Endothelial cell of umbilical vein (primary cell): ENCODE results near the gene HAT1. TPM values are rescaled to one million over a fixed set of nuclear protein-coding genes. Genes with fewer than 3 reads are reported as not detected.

Source experiments
- BruUV-seq: library from RNA; stranded (reverse); fragments of 400-500 nt; replicated peaks from 2 replicates; lab custom pipeline; 2021; lab: Mats Ljungman, UMichigan
- CTCF ChIA-PET: fragments of 300-600, 350-600 bp; sonication (Branson Sonifier 250); formaldehyde crosslinking; loops from one replicate; lab custom pipeline; 2021; ENCODE audit warnings: antibody characterized with exemption, inconsistent platforms; lab: Charles Lee
- POLR2A ChIA-PET: fragments of 300-600, 350-600 bp; sonication (Branson Sonifier 250); formaldehyde crosslinking; loops from one replicate; lab custom pipeline; 2021; ENCODE audit warnings: antibody characterized with exemption, inconsistent platforms; lab: Charles Lee
- DNase-seq: peaks from one replicate; pipeline ENCODE4 v3.0.0-alpha.2; 2011; ENCODE audit warnings: low read depth, low spot score
- FAIRE-seq: peaks from 2 replicates; lab custom pipeline; 2011; peaks lifted over from hg19 to GRCh38; lab: Jason Lieb, UNC
- H2AFZ ChIP-seq: 2 replicates; pipeline ENCODE4 v1.6.0; 2012; ENCODE audit warnings: low read depth, low read length, control low read depth, inconsistent platforms
- H3K27ac ChIP-seq: 2 replicates; pipeline ENCODE4 v1.5.1; 2011; ENCODE audit warnings: low read depth, mild to moderate bottlenecking, control low read depth, low read length, moderate library complexity; ENCODE audit not compliant: insufficient read depth
- H3K27me3 ChIP-seq, 2 experiments: 2 replicates each; pipeline versions ENCODE4 v1.6.0 to v1.6.1; 2011; ENCODE audit warnings: low read length in 2 of 2, mixed read lengths in 1 of 2; ENCODE audit not compliant: control insufficient read depth in 2 of 2, insufficient read depth in 2 of 2
- H3K36me3 ChIP-seq, 2 experiments: 2 replicates in 1 of 2; 3 replicates in 1 of 2; pipeline ENCODE4 v1.5.1; 2011; ENCODE audit warnings: low read length in 2 of 2, mild to moderate bottlenecking in 1 of 2, moderate library complexity in 1 of 2; ENCODE audit not compliant: control insufficient read depth in 2 of 2, insufficient read depth in 2 of 2; ENCODE audit errors: extremely low read depth in 1 of 2
- H3K4me1 ChIP-seq: 3 replicates; pipeline ENCODE4 v1.5.1; 2011; ENCODE audit warnings: mild to moderate bottlenecking, low read length; ENCODE audit not compliant: control insufficient read depth, insufficient read depth; ENCODE audit errors: extremely low read depth
- H3K4me2 ChIP-seq: 2 replicates; pipeline ENCODE4 v1.6.1; 2011; ENCODE audit warnings: low read length, control low read depth, mixed read lengths; ENCODE audit not compliant: insufficient read depth
- H3K4me3 ChIP-seq, 3 experiments: fragments of 200-600 bp in 1 of 3; sonication (generic), shearing (Covaris generic) in 1 of 3; replicated peaks in 1 of 3; 2 replicates each; pipeline ENCODE4 v1.5.1; 2011 to 2016; ENCODE audit warnings: control low read depth in 3 of 3, low read length in 3 of 3, mild to moderate bottlenecking in 2 of 3, inconsistent platforms in 1 of 3, low read depth in 1 of 3, moderate library complexity in 1 of 3; ENCODE audit not compliant: insufficient read depth in 1 of 3
- H3K79me2 ChIP-seq: 2 replicates; pipeline ENCODE4 v1.6.0; 2012; ENCODE audit warnings: low read length, inconsistent platforms; ENCODE audit not compliant: control insufficient read depth, insufficient read depth
- H3K9ac ChIP-seq: replicated peaks from 2 replicates; pipeline ENCODE3; 2011; ENCODE audit warnings: low read length, control low read depth; ENCODE audit not compliant: insufficient read depth; ENCODE audit errors: extremely low read depth
- H3K9me1 ChIP-seq: replicated peaks from 3 replicates; pipeline ENCODE4 v1.6.0; 2011; ENCODE audit warnings: mild to moderate bottlenecking, low read length; ENCODE audit not compliant: control insufficient read depth, insufficient read depth; ENCODE audit errors: extremely low read depth
- H3K9me3 ChIP-seq: replicated peaks from 2 replicates; pipeline ENCODE4 v1.5.1; 2012; ENCODE audit warnings: low read length, inconsistent platforms; ENCODE audit not compliant: control insufficient read depth, insufficient read depth
- H4K20me1 ChIP-seq: replicated peaks from 2 replicates; pipeline ENCODE3; 2011; ENCODE audit warnings: mild to moderate bottlenecking, low read length; ENCODE audit not compliant: control insufficient read depth, insufficient read depth; ENCODE audit errors: extremely low read depth
- EZH2 ChIP-seq: IDR thresholded peaks from 2 replicates; pipeline ENCODE4 v1.6.1; 2012; ENCODE audit warnings: borderline replicate concordance, low read depth, mild to moderate bottlenecking, moderate library complexity, low read length, inconsistent platforms; ENCODE audit not compliant: severe bottlenecking
- FOS ChIP-seq: IDR thresholded peaks from 2 replicates; pipeline ENCODE4 v1.6.1; 2011; ENCODE audit warnings: mild to moderate bottlenecking, low read length, moderate library complexity, borderline replicate concordance; ENCODE audit not compliant: insufficient read depth
- GATA2 ChIP-seq: IDR thresholded peaks from 2 replicates; pipeline ENCODE4 v1.7.0; 2011; ENCODE audit warnings: low read depth, mild to moderate bottlenecking, moderate library complexity, mixed read lengths, low read length; ENCODE audit not compliant: insufficient read length, insufficient read depth
- JUN ChIP-seq: IDR thresholded peaks from 2 replicates; pipeline ENCODE4 v1.6.1; 2011; ENCODE audit warnings: borderline replicate concordance, low read depth; ENCODE audit not compliant: insufficient read length, insufficient read depth
- MYC ChIP-seq: IDR thresholded peaks from one replicate; pipeline ENCODE4 v1.6.1; 2011; ENCODE audit warnings: mild to moderate bottlenecking, low read depth, low read length
- POLR2A ChIP-seq: IDR thresholded peaks from 2 replicates; pipeline ENCODE4 v1.6.1; 2012; ENCODE audit warnings: low read depth, mild to moderate bottlenecking, control low read depth, low read length
- POLR2AphosphoS5 ChIP-seq: IDR thresholded peaks from 2 replicates; pipeline ENCODE4 v1.6.1; 2012; ENCODE audit warnings: low read depth, mild to moderate bottlenecking, control low read depth, low read length, moderate library complexity; ENCODE audit not compliant: insufficient read depth
- dilution Hi-C: fragments of 300-500 bp; cut with MboI; formaldehyde crosslinking; loops from one replicate; pipeline ENCODE4 v1.15.0; 2019; ENCODE audit warnings: low sequenced_read_pairs; ENCODE audit not compliant: extremely low pct_ligation_motif_present
- intact Hi-C: fragments of 100-400 bp; cut with micrococcal nuclease; formaldehyde crosslinking; loops from one replicate; pipeline ENCODE4 v1.10.0; 2022
- polyA plus RNA-seq, 4 experiments: library from polyadenylated mRNA; depleted of rRNA in 3 of 4; stranded (reverse) in 3 of 4; unstranded in 1 of 4; fragments of >200 nt; gene quantifications; 2 replicates each; pipeline versions ENCODE4 v1.2.1 to v1.2.3, GENCODE V29; 2011 to 2012; ENCODE audit warnings: missing spikeins in 1 of 4
- total RNA-seq: library from RNA; stranded (reverse); gene quantifications from 2 replicates; pipeline ENCODE4 v1.2.3, GENCODE V29; 2021
- TF ChIP-seq, protein P1 (sequence below): IDR thresholded peaks from 2 replicates; pipeline ENCODE4 v1.6.1; 2011; ENCODE audit not compliant: insufficient read depth, insufficient read length
- TF ChIP-seq, protein P2 (sequence below), 2 donors: IDR thresholded peaks; 1 replicate in 1 of 2; 2 replicates in 1 of 2; pipeline ENCODE4 v1.5.1; 2011; ENCODE audit warnings: low read length in 2 of 2, mild to moderate bottlenecking in 2 of 2, moderate library complexity in 2 of 2, control low read depth in 1 of 2, inconsistent platforms in 1 of 2, low read depth in 1 of 2; ENCODE audit not compliant: insufficient read depth in 1 of 2; ENCODE audit errors: extremely low read depth in 1 of 2

The HAT1 gene
- total and polyA plus RNA-seq, 2 donors (not counting 3 experiments of a cell fraction or from before 2014, with no cell fraction given), result 27.4 to 50.3 TPM

DNA sequence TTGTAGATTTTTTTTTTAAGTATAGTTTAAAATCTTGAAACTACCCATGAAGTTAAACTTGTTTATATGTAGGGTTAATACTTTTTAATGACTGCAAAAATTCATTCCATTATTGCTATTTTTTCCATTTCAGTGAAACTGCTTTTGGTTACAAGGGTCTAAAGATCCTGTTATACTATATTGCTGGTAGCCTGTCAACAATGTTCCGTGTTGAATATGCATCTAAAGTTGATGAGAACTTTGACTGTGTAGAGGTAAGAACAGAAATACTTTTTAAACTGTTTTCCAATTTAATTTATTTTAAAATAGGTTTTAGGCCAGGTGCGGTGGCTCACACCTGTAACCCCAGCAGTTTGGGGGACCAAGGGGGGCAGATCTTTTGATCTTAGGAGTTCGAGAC lies 30.5 kb downstream of the HAT1 start:
- intact Hi-C loops, result no loop called here
- no TSS peak for BruUV-seq
- dilution Hi-C loops, result no loop called here
- no peak overlapping the region for H3K4me3 ChIP-seq
- H3K9ac ChIP-seq, result no peak overlapping the region
- DNase-seq (no peak), FAIRE-seq (no peak)
- TF ChIP-seq GATA2, result no peak
- TF ChIP-seq POLR2A, result no peak
- TF ChIP-seq FOS, result no peak
- TF ChIP-seq MYC, result no peak
- no peak for TF ChIP-seq EZH2
- TF ChIP-seq, protein P1, sequence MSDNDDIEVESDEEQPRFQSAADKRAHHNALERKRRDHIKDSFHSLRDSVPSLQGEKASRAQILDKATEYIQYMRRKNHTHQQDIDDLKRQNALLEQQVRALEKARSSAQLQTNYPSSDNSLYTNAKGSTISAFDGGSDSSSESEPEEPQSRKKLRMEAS, result no peak
- no peak for TF ChIP-seq JUN
- no peak overlapping the region for H2AFZ ChIP-seq
- ChIA-PET CTCF (no interaction called here), POLR2A (no interaction called here)
- no peaks in the 10 kb centered on the region for H3K9me1 ChIP-seq
- no peaks in the 10 kb centered on the region for H3K4me1 ChIP-seq
- no peaks in the 10 kb centered on the region for H4K20me1 ChIP-seq
- H3K9me3 ChIP-seq, result no peaks in the 10 kb centered on the region
- H3K79me2 ChIP-seq, result no peaks in the 10 kb centered on the region
- H3K36me3 ChIP-seq, result no peaks in the 10 kb centered on the region
- no peak overlapping the region for H3K4me2 ChIP-seq
- H3K27me3 ChIP-seq, result no peaks in the 10 kb centered on the region
- H3K27ac ChIP-seq, result no peak overlapping the region

DNA sequence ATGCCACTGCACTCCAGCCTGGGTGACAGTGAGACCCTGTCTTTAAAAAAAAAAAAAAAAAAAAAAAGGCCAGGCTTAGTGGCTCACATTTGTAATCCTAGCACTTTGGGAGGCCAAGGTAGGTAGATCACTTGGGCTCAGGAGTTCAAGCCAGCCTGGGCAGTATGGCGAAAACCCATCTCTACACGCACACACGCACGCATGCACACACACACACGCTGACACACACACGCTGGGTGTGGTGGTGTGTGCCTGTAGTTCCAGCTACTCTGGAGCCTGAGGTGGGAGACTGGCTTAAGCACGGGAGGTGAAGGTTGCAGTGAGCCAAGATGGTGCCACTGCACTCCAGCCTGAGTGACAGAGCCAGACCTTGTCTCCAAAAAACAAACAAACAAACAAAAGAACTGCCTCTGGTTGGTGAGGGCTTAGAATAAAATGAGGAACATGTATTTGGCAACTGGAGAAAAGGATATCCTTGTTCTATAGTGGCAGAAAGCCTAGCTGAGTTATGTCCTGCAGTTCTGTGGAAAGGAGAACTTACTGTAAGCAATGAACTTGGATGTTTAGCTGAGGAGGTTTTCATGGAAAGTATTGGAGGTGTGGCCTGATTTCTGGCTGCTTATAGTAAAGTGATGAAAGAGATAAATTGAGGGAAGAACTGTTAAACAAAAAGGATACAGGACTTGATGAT lies 34.0 kb downstream of the HAT1 start:
- intact Hi-C loops, result no loop called here
- no peak for DNase-seq

More for the DNA sequence above, 34.0 kb downstream of the HAT1 start:
- H2AFZ ChIP-seq, result no peak overlapping the region
- BruUV-seq, result no TSS peak
- no peaks in the 10 kb centered on the region for H3K36me3 ChIP-seq
- no peaks in the 10 kb centered on the region for H3K4me1 ChIP-seq
- no peaks in the 10 kb centered on the region for H3K27me3 ChIP-seq
- dilution Hi-C loops, result no loop called here
- no peak overlapping the region for H3K4me3 ChIP-seq
- no peak overlapping the region for H3K27ac ChIP-seq
- ChIA-PET CTCF (interaction anchor here (1.0 to 1.4 kb wide), 2 partner anchors 146 to 171 kb away, joined by 3 to 4 read pairs; partner anchors contain the start of gene DLX2), POLR2A (no interaction called here)
- no peaks in the 10 kb centered on the region for H3K9me3 ChIP-seq
- no peaks in the 10 kb centered on the region for H4K20me1 ChIP-seq
- TF ChIP-seq POLR2A, result no peak
- TF ChIP-seq FOS, result no peak
- no peak for TF ChIP-seq JUN
- TF ChIP-seq, protein P2, sequence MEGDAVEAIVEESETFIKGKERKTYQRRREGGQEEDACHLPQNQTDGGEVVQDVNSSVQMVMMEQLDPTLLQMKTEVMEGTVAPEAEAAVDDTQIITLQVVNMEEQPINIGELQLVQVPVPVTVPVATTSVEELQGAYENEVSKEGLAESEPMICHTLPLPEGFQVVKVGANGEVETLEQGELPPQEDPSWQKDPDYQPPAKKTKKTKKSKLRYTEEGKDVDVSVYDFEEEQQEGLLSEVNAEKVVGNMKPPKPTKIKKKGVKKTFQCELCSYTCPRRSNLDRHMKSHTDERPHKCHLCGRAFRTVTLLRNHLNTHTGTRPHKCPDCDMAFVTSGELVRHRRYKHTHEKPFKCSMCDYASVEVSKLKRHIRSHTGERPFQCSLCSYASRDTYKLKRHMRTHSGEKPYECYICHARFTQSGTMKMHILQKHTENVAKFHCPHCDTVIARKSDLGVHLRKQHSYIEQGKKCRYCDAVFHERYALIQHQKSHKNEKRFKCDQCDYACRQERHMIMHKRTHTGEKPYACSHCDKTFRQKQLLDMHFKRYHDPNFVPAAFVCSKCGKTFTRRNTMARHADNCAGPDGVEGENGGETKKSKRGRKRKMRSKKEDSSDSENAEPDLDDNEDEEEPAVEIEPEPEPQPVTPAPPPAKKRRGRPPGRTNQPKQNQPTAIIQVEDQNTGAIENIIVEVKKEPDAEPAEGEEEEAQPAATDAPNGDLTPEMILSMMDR (IDR thresholded peaks at IDR 0.05; ENCODE audit: extremely low read depth in 1 of 2, insufficient read depth in 1 of 2, low read depth in 1 of 2, low read length in 2 of 2), result no peak
- no peak for TF ChIP-seq EZH2
- TF ChIP-seq GATA2, result no peak
- no peak for TF ChIP-seq POLR2AphosphoS5
- no peak for TF ChIP-seq MYC
- TF ChIP-seq, protein P1, result no peak
- no peak for FAIRE-seq
- H3K79me2 ChIP-seq, result no peaks in the 10 kb centered on the region
- no peaks in the 10 kb centered on the region for H3K9me1 ChIP-seq
- H3K4me2 ChIP-seq, result no peak overlapping the region
- H3K9ac ChIP-seq, result no peak overlapping the region
